Sigmoid colon (tissue), 7 donors: ENCODE results near the gene EPG5. TPM values are rescaled to one million over a fixed set of nuclear protein-coding genes. Genes with fewer than 3 reads are reported as not detected.
A peak's percentile ranks its signal among the peaks of the same experiment; 100 is the strongest.
"Not testable (repeated sequence)": the region's sequence is repeated elsewhere in the genome, so short reads cannot be mapped to it uniquely, and the experiment has no call there.

Experiments
- DNase-seq: peaks from one replicate; pipeline ENCODE4 v3.0.0-alpha.2; 2019
- H3K27ac ChIP-seq, 4 donors: fragments of 200-600 bp; sonication (generic); one replicate each; pipeline ENCODE4 v1.5.1; 2016 to 2019; ENCODE audit warnings: mild to moderate bottlenecking in 1 of 4
- H3K27me3 ChIP-seq, 3 donors: fragments of 200-600 bp; sonication (generic); one replicate each; pipeline ENCODE4 v1.5.1; 2019; ENCODE audit warnings: mild to moderate bottlenecking in 1 of 3
- H3K36me3 ChIP-seq, 4 donors: fragments of 200-600 bp; sonication (generic); one replicate each; pipeline ENCODE4 v1.5.1; 2016 to 2019
- H3K4me1 ChIP-seq, 4 donors: fragments of 200-600 bp; sonication (generic); one replicate each; pipeline ENCODE4 v1.5.1; 2017 to 2019
- H3K4me3 ChIP-seq, 4 donors: fragments of 200-600 bp; sonication (generic); one replicate each; pipeline ENCODE4 v1.5.1; 2017 to 2019; ENCODE audit warnings: mild to moderate bottlenecking in 2 of 4, moderate library complexity in 1 of 4
- H3K9me3 ChIP-seq, 4 donors: fragments of 200-600 bp in 3 of 4; sonication (generic) in 3 of 4; one replicate each; pipeline versions ENCODE4 v1.5.1 to v1.6.1; 2013 to 2019
- EP300 ChIP-seq, 4 donors: sonication (generic); formaldehyde crosslinking; IDR thresholded peaks; one replicate each; pipeline ENCODE4 v1.6.1; 2017; ENCODE audit warnings: antibody characterized with exemption in 4 of 4
- POLR2A ChIP-seq, 2 donors: fragments of 450-650 bp; IDR thresholded peaks; one replicate each; pipeline ENCODE4 v1.6.1; 2016; ENCODE audit warnings: antibody characterized with exemption in 2 of 2, mild to moderate bottlenecking in 2 of 2, moderate library complexity in 2 of 2
- POLR2AphosphoS5 ChIP-seq, 4 donors: sonication (generic); formaldehyde crosslinking; IDR thresholded peaks; one replicate each; pipeline ENCODE4 v1.6.1; 2017; ENCODE audit warnings: antibody characterized with exemption in 4 of 4
- WGBS, 2 donors: extraction: QIAGEN DNeasy Blood & Tissue Kit; methylation state at CpG; one replicate each; pipeline ENCODE4 v1.1.7; 2013; 5-methylcytosine and 5-hydroxymethylcytosine counted together
- intact Hi-C: fragments of 100-400 bp; cut with DNase I; formaldehyde crosslinking; loops from one replicate; pipeline ENCODE4 v1.15.1; 2023
- polyA plus RNA-seq, 3 donors: library from polyadenylated mRNA; stranded (reverse); fragments of 200-250 nt; gene quantifications; one replicate each; pipeline ENCODE4 v1.2.3, GENCODE V29; 2013
- total RNA-seq, 4 donors: library from RNA; depleted of rRNA; stranded (reverse); fragments of >200 nt; gene quantifications; one replicate each; pipeline ENCODE4 v1.1.0, GENCODE V29; 2016
- TF ChIP-seq, protein P1 (sequence below), 4 experiments: fragments of 450-650 bp in 3 of 4; fragments of 200-600 bp in 1 of 4; IDR thresholded peaks; one replicate each; pipeline ENCODE4 v1.5.1; 2016 to 2019; ENCODE audit warnings: antibody characterized with exemption in 4 of 4, mild to moderate bottlenecking in 3 of 4, moderate library complexity in 2 of 4
- donor health status: healthy with polysubstance abuse.
- donor health status: Bipolar disorder and iron deficiency.
- donor health status: healthy.

The EPG5 gene
- total and polyA plus RNA-seq, 7 donors: 3.7 to 29.1 (median 17.1) TPM

DNA sequence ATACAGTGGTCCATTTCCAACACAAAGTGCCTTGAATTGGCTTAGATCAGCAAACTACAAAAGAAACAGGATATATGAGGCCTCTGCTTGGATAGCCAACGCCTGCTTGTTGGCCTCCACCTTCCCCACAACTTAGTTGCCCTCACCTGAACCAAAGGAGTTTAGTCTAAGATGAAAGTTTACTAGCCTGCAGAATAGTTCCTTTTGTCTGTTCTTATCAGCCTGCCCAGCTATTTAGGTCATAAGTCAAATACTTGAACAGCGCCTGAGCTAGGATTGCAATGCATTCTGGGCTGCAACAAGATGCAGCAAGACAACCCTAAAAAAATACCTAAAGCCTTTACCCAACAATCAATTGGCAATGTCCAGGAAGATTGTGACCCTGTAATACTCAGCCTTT lies 13.1 kb upstream of the EPG5 start:
- intact Hi-C loops: no loop called here
- Histone ChIP-seq H3K4me3 (no peak overlapping the region), H3K27me3 (no peaks in the 10 kb centered on the region), H3K27ac (no peak overlapping the region), H3K9me3 (no peaks in the 10 kb centered on the region), H3K4me1 (no peaks in the 10 kb centered on the region), H3K36me3 (peaks cover 0 to 2% (median 0%) of the 10 kb centered on the region in 4 donors)
- TF ChIP-seq, protein P1, sequence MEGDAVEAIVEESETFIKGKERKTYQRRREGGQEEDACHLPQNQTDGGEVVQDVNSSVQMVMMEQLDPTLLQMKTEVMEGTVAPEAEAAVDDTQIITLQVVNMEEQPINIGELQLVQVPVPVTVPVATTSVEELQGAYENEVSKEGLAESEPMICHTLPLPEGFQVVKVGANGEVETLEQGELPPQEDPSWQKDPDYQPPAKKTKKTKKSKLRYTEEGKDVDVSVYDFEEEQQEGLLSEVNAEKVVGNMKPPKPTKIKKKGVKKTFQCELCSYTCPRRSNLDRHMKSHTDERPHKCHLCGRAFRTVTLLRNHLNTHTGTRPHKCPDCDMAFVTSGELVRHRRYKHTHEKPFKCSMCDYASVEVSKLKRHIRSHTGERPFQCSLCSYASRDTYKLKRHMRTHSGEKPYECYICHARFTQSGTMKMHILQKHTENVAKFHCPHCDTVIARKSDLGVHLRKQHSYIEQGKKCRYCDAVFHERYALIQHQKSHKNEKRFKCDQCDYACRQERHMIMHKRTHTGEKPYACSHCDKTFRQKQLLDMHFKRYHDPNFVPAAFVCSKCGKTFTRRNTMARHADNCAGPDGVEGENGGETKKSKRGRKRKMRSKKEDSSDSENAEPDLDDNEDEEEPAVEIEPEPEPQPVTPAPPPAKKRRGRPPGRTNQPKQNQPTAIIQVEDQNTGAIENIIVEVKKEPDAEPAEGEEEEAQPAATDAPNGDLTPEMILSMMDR (IDR thresholded peaks at IDR 0.05): no peak
- TF ChIP-seq POLR2A (IDR thresholded peaks at IDR 0.05) (no peak), POLR2AphosphoS5 (IDR thresholded peaks at IDR 0.05) (no peak), EP300 (IDR thresholded peaks at IDR 0.05) (no peak)
- DNase-seq: no peak
- WGBS, 2 donors: 17 to 69% methylated on average over 2 of the region's 2 CpGs

DNA sequence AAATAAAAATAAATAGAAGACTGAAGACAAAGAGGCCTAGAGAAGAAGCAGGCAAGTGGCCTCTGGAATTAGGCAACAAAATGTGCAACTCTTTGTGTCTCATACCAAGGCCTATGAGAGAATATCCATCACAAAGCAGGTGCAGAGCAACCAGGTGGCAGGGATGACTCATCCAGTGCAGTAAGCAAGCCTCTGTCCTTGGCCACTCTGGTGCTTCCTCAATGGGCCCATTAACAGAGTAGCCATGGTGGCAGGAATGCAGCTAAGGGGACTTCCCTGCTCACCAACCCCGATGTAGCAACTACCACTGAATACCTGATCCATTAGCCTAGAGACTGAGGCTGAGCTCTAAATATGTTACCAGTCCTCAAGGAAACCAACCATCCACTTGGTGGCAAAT lies 11.0 kb upstream of the EPG5 start:
- no peak for DNase-seq
- Histone ChIP-seq H3K27ac (no peak overlapping the region), H3K36me3 (no peaks in the 10 kb centered on the region), H3K27me3 (no peaks in the 10 kb centered on the region), H3K9me3 (no peaks in the 10 kb centered on the region), H3K4me3 (no peak overlapping the region), H3K4me1 (no peaks in the 10 kb centered on the region)
- intact Hi-C loops: loop anchor here (10.0 kb wide), 1 partner anchor 313 kb away; no protein-coding TSS in a partner anchor
- WGBS, 2 donors: 52 to 72% methylated on average over 1 of the region's 1 CpG
- TF ChIP-seq, protein P1 (IDR thresholded peaks at IDR 0.05): no peak
- TF ChIP-seq EP300 (IDR thresholded peaks at IDR 0.05) (no peak), POLR2A (IDR thresholded peaks at IDR 0.05) (no peak), POLR2AphosphoS5 (IDR thresholded peaks at IDR 0.05) (no peak)

- no peaks in the 10 kb centered on the region for H3K27me3 ChIP-seq
- TF ChIP-seq, protein P1 (IDR thresholded peaks at IDR 0.05): no peak
- TF ChIP-seq EP300 (IDR thresholded peaks at IDR 0.05): no peak
- TF ChIP-seq POLR2AphosphoS5 (IDR thresholded peaks at IDR 0.05): no peak
- TF ChIP-seq POLR2A (IDR thresholded peaks at IDR 0.05): no peak
- no peaks in the 10 kb centered on the region for H3K36me3 ChIP-seq
- H3K4me1 ChIP-seq: no peaks in the 10 kb centered on the region
- DNase-seq: no peak
- intact Hi-C loops: loop anchor here (10.0 kb wide), 1 partner anchor 312 kb away; no protein-coding TSS in a partner anchor
- H3K27ac ChIP-seq: no peak overlapping the region
- no peak overlapping the region for H3K4me3 ChIP-seq
- no peaks in the 10 kb centered on the region for H3K9me3 ChIP-seq
- 92 to 94% methylated on average over 5 of the region's 5 CpGs for WGBS, 2 donors
Measured at GRCh38 chr18:45976974-45977373, 9.8 kb upstream of the EPG5 start.

GRCh38 chr18:45976566-45976965 lies 9.4 kb upstream of the EPG5 start:
- Histone ChIP-seq H3K9me3 (no peaks in the 10 kb centered on the region), H3K27me3 (no peaks in the 10 kb centered on the region), H3K4me1 (no peaks in the 10 kb centered on the region), H3K36me3 (no peaks in the 10 kb centered on the region), H3K4me3 (no peak overlapping the region), H3K27ac (no peak overlapping the region)
- 40 to 43% methylated on average over 1 of the region's 1 CpG for WGBS, 2 donors
- TF ChIP-seq POLR2AphosphoS5 (IDR thresholded peaks at IDR 0.05): no peak
- TF ChIP-seq, protein P1 (IDR thresholded peaks at IDR 0.05): no peak
- TF ChIP-seq POLR2A (IDR thresholded peaks at IDR 0.05): no peak
- no peak for TF ChIP-seq EP300 (IDR thresholded peaks at IDR 0.05)
- no peak for DNase-seq
- intact Hi-C loops: loop anchor here (10.0 kb wide), 1 partner anchor 312 kb away; no protein-coding TSS in a partner anchor

- intact Hi-C loops: loop anchor here (2.0 to 10.0 kb wide), 2 partner anchors 283 to 309 kb away; no protein-coding TSS in a partner anchor
- Histone ChIP-seq H3K36me3 (no peaks in the 10 kb centered on the region), H3K9me3 (no peaks in the 10 kb centered on the region), H3K27ac (no peak overlapping the region), H3K27me3 (no peaks in the 10 kb centered on the region), H3K4me1 (no peaks in the 10 kb centered on the region), H3K4me3 (no peak overlapping the region)
- TF ChIP-seq POLR2A (IDR thresholded peaks at IDR 0.05): no peak
- TF ChIP-seq, protein P1 (IDR thresholded peaks at IDR 0.05): peak in 2 of 4 experiments; percentile 58 to 62
- no peak for DNase-seq
- WGBS, 2 donors: 6 to 30% methylated on average over 5 of the region's 5 CpGs
Measured at GRCh38 chr18:45974088-45974536, 7.0 kb upstream of the EPG5 start.

DNA sequence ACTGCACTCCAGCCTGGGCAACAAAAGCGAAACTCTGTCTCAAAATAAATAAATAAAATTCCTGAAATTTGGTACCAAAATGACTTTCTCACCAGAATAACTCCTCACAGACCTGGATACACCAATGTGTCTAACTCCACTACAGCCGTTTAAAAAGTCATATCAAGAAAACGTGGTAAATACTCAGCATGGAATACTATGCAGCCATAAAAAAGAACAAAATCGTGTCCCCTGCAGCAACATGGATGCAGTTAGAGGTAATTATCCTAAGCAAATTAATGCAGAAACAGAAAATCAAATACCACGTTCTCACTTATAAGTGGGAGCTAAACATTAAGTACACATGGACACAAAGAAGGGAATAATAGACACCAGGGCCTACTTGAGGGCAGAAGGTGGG lies 2.2 kb downstream of the EPG5 start:
- H3K9me3 ChIP-seq, H3K27me3 ChIP-seq, H3K36me3 ChIP-seq, H3K4me3 ChIP-seq, H3K27ac ChIP-seq, DNase-seq: not testable (repeated sequence)
- peaks cover 0 to 23% (median 17%) of the 10 kb centered on the region in 4 donors for H3K4me1 ChIP-seq
- intact Hi-C loops: loop anchor here (5.0 kb wide), 1 partner anchor 207 kb away; a partner anchor contains a TSS
- 96 to 97% methylated on average over 5 of the region's 5 CpGs for WGBS, 2 donors
